Adrenal gland (tissue), 12 donors: Measurements from ENCODE around the gene ADGRE3. TPM values are rescaled to one million over a fixed set of nuclear protein-coding genes. Genes with fewer than 3 reads are reported as not detected.

ENCODE experiments used
- DNase-seq, 7 donors: peaks; one replicate each; pipeline ENCODE4 v3.0.0-alpha.2; 2019 to 2020
- H3K27ac ChIP-seq, 5 donors: fragments of 200-600 bp; sonication (generic) in 4 of 5; 1 replicate in 3 of 5; 2 replicates in 2 of 5; pipeline versions ENCODE4 v1.5.1 to v1.8.0; 2016 to 2020; ENCODE audit warnings: mild to moderate bottlenecking in 1 of 5
- H3K27me3 ChIP-seq: fragments of 200-600 bp; 2 replicates; pipeline ENCODE4 v1.8.0; 2021
- H3K36me3 ChIP-seq, 2 donors: fragments of 200-600 bp; replicated peaks in 1 of 2; 1 replicate in 1 of 2; 2 replicates in 1 of 2; pipeline versions ENCODE4 v1.5.1 to v1.8.0; 2018 to 2022
- H3K4me1 ChIP-seq, 2 donors: fragments of 200-600 bp; replicated peaks in 1 of 2; 1 replicate in 1 of 2; 2 replicates in 1 of 2; pipeline versions ENCODE4 v1.5.1 to v1.8.0; 2018 to 2021
- H3K4me3 ChIP-seq, 4 donors: fragments of 200-600 bp; sonication (generic) in 3 of 4; one replicate each; pipeline ENCODE4 v1.5.1; 2016 to 2018
- H3K9me3 ChIP-seq, 3 donors: fragments of 200-600 bp; sonication (generic) in 1 of 3; replicated peaks in 1 of 3; 1 replicate in 2 of 3; 2 replicates in 1 of 3; pipeline versions ENCODE4 v1.5.1 to v1.8.0; 2016 to 2021
- POLR2A ChIP-seq, 2 donors: fragments of 450-650 bp; IDR thresholded peaks; one replicate each; pipeline ENCODE4 v1.6.1; 2017; ENCODE audit warnings: antibody characterized with exemption in 2 of 2, mild to moderate bottlenecking in 2 of 2, moderate library complexity in 1 of 2
- WGBS, 4 donors: extraction: QIAGEN DNeasy Blood & Tissue Kit in 2 of 4; methylation state at CpG; one replicate each; pipeline versions ENCODE4 v1.1.5 to v1.1.7; 2013 to 2017; 5-methylcytosine and 5-hydroxymethylcytosine counted together
- intact Hi-C, 2 donors: fragments of 100-400 bp; cut with DNase I; formaldehyde crosslinking; loops; one replicate each; pipeline versions ENCODE4 v1.14.1 to v1.15.0; 2022 to 2023
- polyA plus RNA-seq, 3 donors: library from polyadenylated mRNA; stranded (reverse); fragments of 200-250 nt in 2 of 3; fragments of 350-450 nt in 1 of 3; fragmentation: Illumina TruSeq in 1 of 3; extraction: RNeasy Lipid Tissue Mini Kit (QIAGEN cat#74804) in 1 of 3; gene quantifications; one replicate each; pipeline ENCODE4 v1.2.3, GENCODE V29; 2013 to 2014
- total RNA-seq, 9 donors: library from RNA; depleted of rRNA in 4 of 9; stranded (reverse); fragments of >200 nt in 4 of 9; fragments of 120-200 nt in 1 of 9; fragmentation: NEBNext Ultra II Directional in 1 of 9; extraction: Animal tissue kit (Norgen Biotek cat#: 25700) in 1 of 9; gene quantifications; one replicate each; pipeline versions ENCODE4 v1.1.0 to v1.2.4, GENCODE V29; 2013 to 2023
- TF ChIP-seq, protein P1 (sequence below), 6 experiments: fragments of 450-650 bp in 4 of 6; fragments of 200-600 bp in 2 of 6; sonication (generic) in 1 of 6; IDR thresholded peaks; 1 replicate in 5 of 6; 2 replicates in 1 of 6; pipeline versions ENCODE4 v1.5.1 to v1.8.0; 2016 to 2021; ENCODE audit warnings: antibody characterized with exemption in 6 of 6, mild to moderate bottlenecking in 2 of 6, moderate library complexity in 1 of 6
- donor health status: healthy with polysubstance abuse.
- donor health status: Bipolar disorder and iron deficiency.
- donor health status: DM: yes; HTN: yes; CAD: no.
- donor health status: DM: no; HTN: no; CAD: no.
- donor health status: DM: no; HTN: no; CAD: no.
- donor health status: DM: yes; HTN: yes; CAD: no.

ADGRE3 gene
- total and polyA plus RNA-seq, 12 donors: 0.06 to 0.39 TPM; not detected in 10

DNA sequence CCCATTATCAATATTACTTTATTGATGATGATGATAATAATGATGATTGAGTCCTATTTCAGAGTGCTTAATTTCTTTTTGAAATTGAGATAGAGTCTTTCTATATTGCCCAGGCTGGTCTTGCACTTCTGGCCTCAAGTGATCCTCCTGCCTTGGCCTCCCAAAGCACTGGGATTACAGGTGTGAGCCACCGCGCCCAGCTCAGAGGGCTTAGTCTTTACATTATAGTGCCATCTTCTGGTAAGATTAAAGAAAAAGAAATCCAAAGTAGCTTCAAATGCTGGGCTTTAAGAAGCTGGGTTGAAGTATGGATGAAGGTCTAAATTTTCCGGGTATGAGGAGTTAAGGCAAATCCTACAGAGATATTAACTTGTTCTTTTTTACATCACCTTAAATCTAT lies 11.8 kb upstream of the ADGRE3 start:
- WGBS, 4 donors: 26 to 33% (median 29%) methylated on average over 3 of the region's 3 CpGs
- intact Hi-C loops: loop anchor here (5.0 to 10.0 kb wide), 2 partner anchors 114 to 122 kb away; partner anchors contain the start of gene NDUFB7 (in 1 of the 2)
- Histone ChIP-seq H3K27me3 (no peaks in the 10 kb centered on the region), H3K9me3 (no peaks in the 10 kb centered on the region), H3K36me3 (no peaks in the 10 kb centered on the region), H3K4me1 (peaks cover 0 to 17% of the 10 kb centered on the region in 2 donors), H3K27ac (no peak overlapping the region), H3K4me3 (no peak overlapping the region)
- no peak for TF ChIP-seq POLR2A (IDR thresholded peaks at IDR 0.05)
- TF ChIP-seq, protein P1, sequence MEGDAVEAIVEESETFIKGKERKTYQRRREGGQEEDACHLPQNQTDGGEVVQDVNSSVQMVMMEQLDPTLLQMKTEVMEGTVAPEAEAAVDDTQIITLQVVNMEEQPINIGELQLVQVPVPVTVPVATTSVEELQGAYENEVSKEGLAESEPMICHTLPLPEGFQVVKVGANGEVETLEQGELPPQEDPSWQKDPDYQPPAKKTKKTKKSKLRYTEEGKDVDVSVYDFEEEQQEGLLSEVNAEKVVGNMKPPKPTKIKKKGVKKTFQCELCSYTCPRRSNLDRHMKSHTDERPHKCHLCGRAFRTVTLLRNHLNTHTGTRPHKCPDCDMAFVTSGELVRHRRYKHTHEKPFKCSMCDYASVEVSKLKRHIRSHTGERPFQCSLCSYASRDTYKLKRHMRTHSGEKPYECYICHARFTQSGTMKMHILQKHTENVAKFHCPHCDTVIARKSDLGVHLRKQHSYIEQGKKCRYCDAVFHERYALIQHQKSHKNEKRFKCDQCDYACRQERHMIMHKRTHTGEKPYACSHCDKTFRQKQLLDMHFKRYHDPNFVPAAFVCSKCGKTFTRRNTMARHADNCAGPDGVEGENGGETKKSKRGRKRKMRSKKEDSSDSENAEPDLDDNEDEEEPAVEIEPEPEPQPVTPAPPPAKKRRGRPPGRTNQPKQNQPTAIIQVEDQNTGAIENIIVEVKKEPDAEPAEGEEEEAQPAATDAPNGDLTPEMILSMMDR (IDR thresholded peaks at IDR 0.05): peak in 4 of 6 experiments; percentile 35 to 49 (median 40)
- no peak for DNase-seq

DNA sequence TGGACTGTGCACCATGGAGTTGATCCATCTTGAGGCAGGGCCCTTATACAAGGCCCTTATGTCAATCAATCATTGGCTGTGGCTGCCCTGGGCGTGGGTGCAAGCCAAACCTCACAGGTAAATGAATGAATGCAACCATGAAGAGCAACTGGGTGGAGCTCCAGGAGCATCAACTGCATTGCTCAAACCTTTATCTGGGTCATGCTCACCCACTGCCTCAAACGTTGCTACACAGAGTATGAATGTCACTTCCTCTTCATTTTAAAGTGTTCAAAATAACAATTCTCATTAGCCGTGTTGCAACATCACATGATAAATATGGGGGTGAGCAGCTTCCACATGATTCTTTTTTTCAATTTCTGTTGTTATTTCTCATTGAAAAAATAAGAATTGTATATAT lies 8.8 kb upstream of the ADGRE3 start:
- H3K27ac ChIP-seq: no peak overlapping the region
- no peak for DNase-seq
- H3K36me3 ChIP-seq: no peaks in the 10 kb centered on the region
- TF ChIP-seq POLR2A (IDR thresholded peaks at IDR 0.05): no peak
- TF ChIP-seq, protein P1 (IDR thresholded peaks at IDR 0.05): no peak
- H3K27me3 ChIP-seq: no peaks in the 10 kb centered on the region
- H3K9me3 ChIP-seq: no peaks in the 10 kb centered on the region
- intact Hi-C loops: loop anchor here in 1 of 2 donors (10.0 kb wide), 1 partner anchor 119 kb away; no protein-coding TSS in a partner anchor
- no peaks in the 10 kb centered on the region for H3K4me1 ChIP-seq
- WGBS, 4 donors: 22 to 46% (median 39%) methylated on average over 2 to 3 of the region's 3 CpGs
- H3K4me3 ChIP-seq: no peak overlapping the region

GRCh38 chr19:14682084-14682483 lies 7.4 kb upstream of the ADGRE3 start:
- H3K4me3 ChIP-seq: no peak overlapping the region
- H3K36me3 ChIP-seq: no peaks in the 10 kb centered on the region
- 79 to 86% (median 80%) methylated on average over 2 of the region's 2 CpGs for WGBS, 4 donors
- H3K9me3 ChIP-seq: no peaks in the 10 kb centered on the region
- no peak for DNase-seq
- intact Hi-C loops: loop anchor here in 1 of 2 donors (10.0 kb wide), 1 partner anchor 117 kb away; no protein-coding TSS in a partner anchor
- no peaks in the 10 kb centered on the region for H3K4me1 ChIP-seq
- no peak for TF ChIP-seq POLR2A (IDR thresholded peaks at IDR 0.05)
- TF ChIP-seq, protein P1 (IDR thresholded peaks at IDR 0.05): no peak
- H3K27me3 ChIP-seq: no peaks in the 10 kb centered on the region
- H3K27ac ChIP-seq: no peak overlapping the region

DNA sequence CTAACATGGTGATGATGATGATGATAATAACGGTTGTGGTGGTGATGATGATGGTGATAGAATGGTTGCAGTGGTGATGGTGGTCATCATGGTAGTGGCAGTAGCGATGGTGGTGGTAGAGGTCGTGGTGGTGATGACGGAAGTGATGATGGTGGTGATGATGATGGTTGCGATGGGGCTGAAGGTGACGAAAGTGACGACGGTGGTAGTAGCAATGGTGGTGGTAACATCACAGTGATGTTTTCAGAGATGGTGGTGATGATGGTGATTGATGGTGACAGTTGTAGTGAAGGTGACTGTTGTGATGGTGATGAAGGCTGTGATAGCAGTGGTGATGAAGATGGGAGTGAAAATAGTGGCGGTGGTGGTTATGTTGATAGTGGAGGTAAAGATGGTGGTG lies 3.6 kb upstream of the ADGRE3 start:
- H3K4me1 ChIP-seq: no peaks in the 10 kb centered on the region
- no peaks in the 10 kb centered on the region for H3K36me3 ChIP-seq
- no peaks in the 10 kb centered on the region for H3K27me3 ChIP-seq
- TF ChIP-seq, protein P1 (IDR thresholded peaks at IDR 0.05): no peak
- no peak for TF ChIP-seq POLR2A (IDR thresholded peaks at IDR 0.05)
- H3K4me3 ChIP-seq: no peak overlapping the region
- H3K9me3 ChIP-seq: no peaks in the 10 kb centered on the region
- 77 to 85% (median 82%) methylated on average over 9 of the region's 9 CpGs for WGBS, 4 donors
- intact Hi-C loops: no loop called here
- DNase-seq: no peak
- H3K27ac ChIP-seq: no peak overlapping the region
